Right cardiac atrium (tissue), 5 donors: ENCODE results near the gene CAPN1. TPM values are rescaled to one million over a fixed set of nuclear protein-coding genes. Genes with fewer than 3 reads are reported as not detected.
"Not testable (repeated sequence)": the region's sequence is repeated elsewhere in the genome, so short reads cannot be mapped to it uniquely, and the experiment has no call there.

ENCODE experiments used
- ATAC-seq, 2 donors: fragments of 200-7000 bp; cut with Tn5 transposase; one replicate each; pipeline versions ENCODE4 v1.8.0 to v1.9.1; 2020; ENCODE audit warnings: moderate library complexity in 2 of 2, mild to moderate bottlenecking in 1 of 2
- DNase-seq, 3 donors: peaks; one replicate each; pipeline ENCODE4 v3.0.0-alpha.2; 2020
- H3K27ac ChIP-seq: one replicate; pipeline ENCODE4 v1.5.1; 2013; ENCODE audit warnings: mild to moderate bottlenecking, low read length, control low read depth, moderate library complexity
- H3K27me3 ChIP-seq: one replicate; pipeline ENCODE4 v1.6.1; 2013; ENCODE audit not compliant: control insufficient read depth, insufficient read depth
- H3K4me1 ChIP-seq: one replicate; pipeline ENCODE4 v1.6.1; 2013; ENCODE audit warnings: low read length; ENCODE audit not compliant: control insufficient read depth, insufficient read depth
- H3K4me3 ChIP-seq: one replicate; pipeline ENCODE4 v1.5.1; 2013; ENCODE audit warnings: low read length, control low read depth
- H3K9me3 ChIP-seq: one replicate; pipeline ENCODE4 v1.6.1; 2013; ENCODE audit warnings: low read length; ENCODE audit not compliant: control insufficient read depth
- WGBS: extraction: QIAGEN DNeasy Blood & Tissue Kit; methylation state at CpG from one replicate; pipeline ENCODE4 v1.1.7; 2013; 5-methylcytosine and 5-hydroxymethylcytosine counted together
- intact Hi-C, 4 donors: fragments of 100-400 bp; cut with DNase I; formaldehyde crosslinking; loops; one replicate each; pipeline versions ENCODE4 v1.11.0 to v1.14.0; 2022 to 2023
- polyA plus RNA-seq: library from polyadenylated mRNA; stranded (reverse); fragments of 200-250 nt; gene quantifications from one replicate; pipeline ENCODE4 v1.2.3, GENCODE V29; 2013
- total RNA-seq, 4 donors: library from RNA; stranded (reverse); fragmentation: NEBNext Ultra II Directional; extraction: Animal tissue kit (Norgen Biotek cat#: 25700); gene quantifications; one replicate each; pipeline ENCODE4 v1.2.1, GENCODE V29; 2021
- donor health status: healthy with polysubstance abuse.
- donor health status: DM: no; HTN: yes; CAD: no.
- donor health status: DM: no; HTN: no; CAD: no.
- donor health status: DM: no; HTN: yes; CAD: no; lungs with severe emphysema.
- donor health status: DM: yes; HTN: yes; CAD: no.

The CAPN1 gene
- total and polyA plus RNA-seq, 5 donors: 74.4 to 102 (median 96.2) TPM

- no peak for ATAC-seq
- Histone ChIP-seq H3K27ac (no peak overlapping the region), H3K4me3 (no peak overlapping the region), H3K4me1 (peaks cover 6% of the 10 kb centered on the region), H3K9me3 (no peaks in the 10 kb centered on the region), H3K27me3 (no peaks in the 10 kb centered on the region)
- WGBS: 79% methylated on average over 8 of the region's 8 CpGs
- no peak for DNase-seq
- intact Hi-C loops: no loop called here
Measured at GRCh38 chr11:65223011-65223410, 41.3 kb downstream of the CAPN1 start.

- intact Hi-C loops: no loop called here
- WGBS: 53% methylated on average over 5 of the region's 5 CpGs
- peak; percentile 56 to 84 for ATAC-seq
- no peaks in the 10 kb centered on the region for H3K9me3 ChIP-seq
- no peak overlapping the region for H3K4me3 ChIP-seq
- no peak overlapping the region for H3K27ac ChIP-seq
- peaks cover 6% of the 10 kb centered on the region for H3K4me1 ChIP-seq
- no peaks in the 10 kb centered on the region for H3K27me3 ChIP-seq
- DNase-seq: peak in 2 of 3 donors; percentile 64 to 73
Measured at GRCh38 chr11:65224930-65225278, 43.2 kb downstream of the CAPN1 start.

- peak overlapping the region; percentile 57 for H3K4me3 ChIP-seq
- intact Hi-C loops: no loop called here
- H3K9me3 ChIP-seq: no peaks in the 10 kb centered on the region
Measured at GRCh38 chr11:65225279-65226102, 43.8 kb downstream of the CAPN1 start.

GRCh38 chr11:65226103-65226442 lies 44.3 kb downstream of the CAPN1 start:
- Histone ChIP-seq H3K4me3 (peak overlapping the region; percentile 57), H3K27me3 (no peaks in the 10 kb centered on the region), H3K9me3 (no peaks in the 10 kb centered on the region), H3K4me1 (peaks cover 6% of the 10 kb centered on the region), H3K27ac (no peak overlapping the region)
- ATAC-seq: no peak
- DNase-seq: no peak
- intact Hi-C loops: no loop called here
- 54% methylated on average over 7 of the region's 7 CpGs for WGBS

More at GRCh38 chr11:65225279-65226102, 43.8 kb downstream of the CAPN1 start:
- peak; percentile 75 to 88 (median 87) for DNase-seq
- H3K27ac ChIP-seq: peak overlapping the region; percentile 12
- H3K27me3 ChIP-seq: no peaks in the 10 kb centered on the region
- peak; percentile 89 to 91 for ATAC-seq
- peaks cover 6% of the 10 kb centered on the region for H3K4me1 ChIP-seq
- WGBS: 5% methylated on average over 42 of the region's 42 CpGs

GRCh38 chr11:65227879-65228278 lies 46.2 kb downstream of the CAPN1 start:
- Histone ChIP-seq H3K9me3 (no peaks in the 10 kb centered on the region), H3K4me3 (no peak overlapping the region), H3K27me3 (no peaks in the 10 kb centered on the region), H3K4me1 (peaks cover 6% of the 10 kb centered on the region), H3K27ac (no peak overlapping the region)
- intact Hi-C loops: no loop called here
- ATAC-seq: no peak
- WGBS: 83% methylated on average over 2 of the region's 2 CpGs
- no peak for DNase-seq

- Histone ChIP-seq H3K27ac (no peak overlapping the region), H3K27me3 (no peaks in the 10 kb centered on the region), H3K4me3 (no peak overlapping the region), H3K4me1 (no peaks in the 10 kb centered on the region), H3K9me3 (no peaks in the 10 kb centered on the region)
- WGBS: 81% methylated on average over 23 of the region's 23 CpGs
- intact Hi-C loops: no loop called here
- ATAC-seq (peak; percentile 38 to 53), DNase-seq (no peak)
Measured at GRCh38 chr11:65236194-65237059, 54.7 kb downstream of the CAPN1 start.

- H3K27me3 ChIP-seq, H3K27ac ChIP-seq, DNase-seq, H3K4me3 ChIP-seq, ATAC-seq, H3K4me1 ChIP-seq, H3K9me3 ChIP-seq, intact Hi-C loops: not testable (repeated sequence)
- 60% methylated on average over 4 of the region's 6 CpGs for WGBS
Measured at GRCh38 chr11:65238302-65238701, 56.6 kb downstream of the CAPN1 start.

- H3K4me3 ChIP-seq: no peak overlapping the region
- no peak for DNase-seq
- no peaks in the 10 kb centered on the region for H3K9me3 ChIP-seq
- 62% methylated on average over 5 of the region's 5 CpGs for WGBS
- no peaks in the 10 kb centered on the region for H3K27me3 ChIP-seq
- no peak for ATAC-seq
- no peaks in the 10 kb centered on the region for H3K4me1 ChIP-seq
- intact Hi-C loops: no loop called here
- H3K27ac ChIP-seq: no peak overlapping the region
Measured at GRCh38 chr11:65241134-65241533, 59.4 kb downstream of the CAPN1 start.

- H3K4me3 ChIP-seq: no peak overlapping the region
- H3K27ac ChIP-seq: no peak overlapping the region
- no peaks in the 10 kb centered on the region for H3K4me1 ChIP-seq
- ATAC-seq (no peak), DNase-seq (no peak)
- H3K9me3 ChIP-seq: no peaks in the 10 kb centered on the region
- intact Hi-C loops: no loop called here
- no peaks in the 10 kb centered on the region for H3K27me3 ChIP-seq
Measured at GRCh38 chr11:65241692-65242091, 60.0 kb downstream of the CAPN1 start.

GRCh38 chr11:65242389-65242788 lies 60.7 kb downstream of the CAPN1 start:
- H3K4me1 ChIP-seq: no peaks in the 10 kb centered on the region
- intact Hi-C loops: no loop called here
- WGBS: 74% methylated on average over 6 of the region's 6 CpGs
- no peaks in the 10 kb centered on the region for H3K9me3 ChIP-seq
- H3K27ac ChIP-seq: no peak overlapping the region
- DNase-seq (no peak), ATAC-seq (no peak)
- H3K27me3 ChIP-seq: no peaks in the 10 kb centered on the region
- H3K4me3 ChIP-seq: no peak overlapping the region

GRCh38 chr11:65243797-65244196 lies 62.1 kb downstream of the CAPN1 start:
- H3K27me3 ChIP-seq: no peaks in the 10 kb centered on the region
- intact Hi-C loops: no loop called here
- H3K4me1 ChIP-seq: no peaks in the 10 kb centered on the region
- WGBS: 61% methylated on average over 4 of the region's 4 CpGs
- ATAC-seq (no peak), DNase-seq (no peak)
- H3K27ac ChIP-seq: no peak overlapping the region
- H3K9me3 ChIP-seq: no peaks in the 10 kb centered on the region
- H3K4me3 ChIP-seq: no peak overlapping the region
